GM19395 (cell line): ENCODE data around the gene MYL7.

Experiments
- ATAC-seq: cut with Tn5 transposase; IDR thresholded peaks from one replicate; pipeline ENCODE4 v1.9.1; 2021; ENCODE audit warnings: mild to moderate bottlenecking, moderate library complexity; ENCODE audit not compliant: unreplicated experiment

Gene MYL7

DNA sequence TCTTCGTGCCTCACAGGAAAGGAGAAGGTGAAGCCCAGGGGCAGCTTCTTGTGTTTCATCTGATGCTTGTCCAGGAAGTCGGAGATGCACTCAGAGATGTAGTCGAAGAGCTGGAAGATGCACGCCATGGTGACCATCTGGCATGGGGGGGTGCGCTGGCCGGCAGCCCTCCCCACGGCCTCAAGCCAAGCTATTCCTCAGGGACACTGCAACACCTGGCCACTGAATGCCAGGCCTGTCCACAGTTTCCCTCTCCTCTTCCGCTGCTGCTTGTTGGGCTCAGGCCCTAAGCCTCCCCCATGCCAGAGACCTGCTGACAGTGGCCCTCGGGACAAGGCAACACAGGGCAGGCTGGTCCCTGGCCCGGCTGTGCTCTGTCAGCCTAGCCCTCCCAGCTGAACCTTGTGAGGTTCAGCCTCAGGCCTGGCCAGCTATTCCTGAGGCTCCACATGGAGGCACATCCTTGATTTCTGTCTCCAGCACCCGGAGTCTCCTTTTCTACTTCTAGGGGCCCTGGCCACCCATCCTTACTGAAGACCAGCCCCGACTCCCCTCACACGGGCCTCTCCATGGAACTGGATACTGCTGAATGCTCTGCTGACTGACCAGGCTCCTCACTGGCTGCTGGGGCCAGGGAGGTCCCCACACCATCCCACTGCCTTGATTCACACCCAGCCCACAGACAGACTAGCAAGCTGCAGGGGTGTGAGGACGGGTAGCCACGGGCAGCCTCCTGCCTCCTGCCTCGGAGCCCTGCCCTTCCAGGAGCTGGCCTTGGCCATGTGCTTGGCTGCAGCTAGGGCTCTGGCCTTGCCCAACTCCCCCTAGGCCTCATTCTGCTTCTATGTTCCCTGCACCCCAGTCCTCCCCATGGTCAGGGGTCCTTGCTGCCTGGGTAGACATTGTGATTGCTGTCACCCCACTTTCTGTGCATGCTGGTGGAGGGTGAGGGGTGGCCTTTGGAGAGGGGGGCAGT, 10.1 kb upstream of the MYL7 start:
- ATAC-seq, result no peak

DNA sequence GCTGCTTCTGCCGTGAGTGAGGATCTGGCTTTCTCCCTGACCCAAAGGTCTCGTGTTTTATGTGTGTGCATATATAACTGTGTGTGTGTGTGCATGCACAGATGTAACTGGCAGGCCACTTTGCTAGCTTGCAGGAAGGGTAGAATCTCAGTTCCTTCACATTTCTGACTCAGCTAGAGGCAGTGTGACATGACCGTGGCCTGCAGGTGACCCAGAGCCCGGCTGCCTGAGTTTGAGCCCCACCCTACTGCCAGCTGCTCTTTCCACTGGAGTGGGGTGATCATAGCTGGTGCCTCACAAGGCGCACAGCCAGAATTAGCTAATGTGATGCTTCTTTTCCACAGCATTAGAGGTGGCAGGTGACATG, 9.3 kb upstream of the MYL7 start:
- peak; percentile 69 for ATAC-seq

DNA sequence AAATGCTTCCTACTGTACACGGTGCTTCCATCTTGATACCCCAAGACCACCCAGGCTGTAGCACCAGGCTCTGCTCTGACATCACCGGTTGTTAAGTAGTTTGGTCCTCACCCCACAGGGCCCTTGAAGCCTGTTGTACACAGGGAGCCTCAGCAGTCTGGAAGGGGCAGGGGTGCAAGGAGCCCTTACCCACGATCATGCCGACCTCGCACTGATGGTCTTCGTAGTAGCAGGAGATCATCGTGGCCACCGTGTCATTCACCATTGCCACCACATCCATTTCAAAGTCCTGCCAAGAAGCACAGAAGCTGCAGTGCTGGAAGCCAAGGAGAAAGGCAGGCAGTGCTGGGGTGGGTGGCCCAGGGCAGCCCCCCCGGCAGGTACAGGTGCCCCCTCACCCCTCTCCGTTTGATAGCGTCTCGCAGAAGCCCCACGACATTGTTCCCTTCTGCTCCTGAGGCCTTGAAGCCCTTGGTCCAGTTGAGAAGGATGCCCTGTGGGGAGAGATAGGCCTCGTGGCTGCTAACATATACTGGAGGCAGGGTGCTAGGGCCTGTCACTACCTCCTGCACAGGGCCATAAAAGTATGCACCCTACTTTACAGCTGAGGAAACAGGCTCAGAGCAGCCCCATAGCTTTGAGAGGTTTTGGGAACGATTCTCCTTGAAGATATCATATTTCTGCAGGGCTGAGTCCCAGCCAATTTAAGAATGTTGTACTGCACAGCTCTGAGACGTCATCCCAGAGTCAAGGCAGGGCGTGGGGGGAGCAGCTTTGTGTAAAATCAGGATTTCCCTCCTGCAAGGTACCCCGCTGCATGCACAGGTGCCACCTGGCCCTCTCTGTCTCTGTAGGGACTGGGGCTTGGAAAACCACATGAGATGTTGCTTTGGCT, 8.7 kb upstream of the MYL7 start:
- no peak for ATAC-seq

DNA sequence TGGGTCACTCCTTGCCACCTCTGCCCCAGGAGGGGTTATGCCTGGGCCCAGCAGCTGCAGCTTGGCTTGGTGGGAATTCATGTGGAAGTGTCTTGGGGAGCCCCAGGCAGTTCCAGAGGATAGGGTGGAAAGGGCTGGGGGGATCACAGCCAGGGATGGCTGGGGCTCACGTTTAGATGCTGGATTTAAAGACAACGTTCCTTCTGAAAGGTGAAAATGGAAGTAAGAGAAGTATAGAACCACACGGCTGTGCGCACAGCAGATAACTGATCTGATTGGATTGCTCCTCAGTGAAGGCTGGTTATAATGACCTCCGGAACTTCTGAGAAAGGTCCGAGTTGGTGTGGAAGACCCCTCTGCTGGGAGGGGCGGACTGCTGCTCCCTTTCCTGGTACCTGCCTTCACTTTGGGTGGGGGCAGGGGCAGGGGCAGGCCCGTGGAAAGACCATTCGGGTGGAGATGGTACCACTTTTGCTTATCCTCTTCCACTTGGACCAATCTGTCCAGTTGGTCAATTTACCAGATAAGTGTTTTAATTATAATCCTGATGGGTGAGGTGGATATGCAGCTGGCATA, 7.9 kb upstream of the MYL7 start:
- ATAC-seq, result no peak

DNA sequence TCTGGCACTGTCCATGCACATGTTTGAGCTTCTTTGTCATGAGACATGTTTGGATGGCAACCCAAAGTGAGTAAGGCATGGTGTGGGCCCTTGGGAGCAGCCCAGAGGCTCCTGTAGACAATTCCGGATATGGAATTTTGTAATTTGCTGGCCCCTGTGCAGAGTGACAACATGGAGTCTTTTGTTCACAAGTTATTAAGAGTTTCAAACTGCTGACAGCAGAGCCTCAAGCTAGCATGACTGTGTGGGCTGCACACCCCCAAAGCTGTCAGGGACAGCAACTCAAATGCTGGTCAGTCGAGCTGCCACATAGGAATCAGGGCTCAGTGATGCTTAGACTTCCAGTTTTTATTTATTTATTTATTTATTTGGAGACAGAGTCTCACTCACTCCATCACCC, 7.0 kb upstream of the MYL7 start:
- no peak for ATAC-seq

DNA sequence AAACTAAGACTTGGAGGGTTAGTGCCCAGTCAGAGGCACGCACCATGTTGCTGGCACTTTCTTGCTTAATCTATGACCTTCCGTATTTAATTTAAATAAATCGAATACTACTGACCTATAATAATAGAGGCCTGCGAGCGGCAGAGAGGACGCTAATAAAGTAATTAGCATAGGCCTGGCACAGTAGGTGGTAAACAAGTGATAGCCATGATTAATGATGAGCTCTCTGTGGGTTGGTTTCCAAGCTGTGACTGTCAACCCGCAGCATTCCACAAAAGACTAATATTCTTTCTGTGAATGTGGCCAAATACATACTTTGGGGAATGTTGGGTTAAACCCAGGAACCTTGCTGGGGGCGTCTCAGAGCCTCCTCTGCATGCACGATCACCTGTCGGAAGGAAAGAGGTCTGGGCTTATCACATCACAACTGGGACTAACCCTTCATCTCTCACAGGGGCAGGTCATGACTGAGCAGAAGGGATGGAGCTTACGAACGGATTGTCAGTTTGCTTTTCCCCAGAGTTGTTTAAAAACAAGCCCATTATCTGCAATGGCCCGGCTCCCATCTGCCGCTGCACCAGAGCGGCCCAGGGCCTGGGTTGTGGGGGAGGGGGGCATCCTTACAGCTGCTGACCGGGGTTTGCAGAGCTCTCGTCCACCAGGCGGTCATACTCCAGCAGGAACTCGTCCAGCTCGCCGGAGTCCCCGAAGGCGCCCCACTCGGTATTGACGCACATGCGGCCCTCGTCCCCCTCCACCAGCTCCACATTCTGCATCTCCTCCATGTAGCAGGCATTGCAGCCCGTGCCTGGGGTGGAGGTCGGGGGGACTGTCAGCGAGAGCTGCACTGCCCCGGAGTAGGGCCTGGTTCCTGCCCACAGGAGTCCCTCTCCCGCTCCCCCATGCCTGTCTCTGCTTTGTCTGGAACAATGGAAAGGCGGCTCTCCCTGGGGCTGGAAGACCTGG, 6.2 kb upstream of the MYL7 start:
- no peak for ATAC-seq

DNA sequence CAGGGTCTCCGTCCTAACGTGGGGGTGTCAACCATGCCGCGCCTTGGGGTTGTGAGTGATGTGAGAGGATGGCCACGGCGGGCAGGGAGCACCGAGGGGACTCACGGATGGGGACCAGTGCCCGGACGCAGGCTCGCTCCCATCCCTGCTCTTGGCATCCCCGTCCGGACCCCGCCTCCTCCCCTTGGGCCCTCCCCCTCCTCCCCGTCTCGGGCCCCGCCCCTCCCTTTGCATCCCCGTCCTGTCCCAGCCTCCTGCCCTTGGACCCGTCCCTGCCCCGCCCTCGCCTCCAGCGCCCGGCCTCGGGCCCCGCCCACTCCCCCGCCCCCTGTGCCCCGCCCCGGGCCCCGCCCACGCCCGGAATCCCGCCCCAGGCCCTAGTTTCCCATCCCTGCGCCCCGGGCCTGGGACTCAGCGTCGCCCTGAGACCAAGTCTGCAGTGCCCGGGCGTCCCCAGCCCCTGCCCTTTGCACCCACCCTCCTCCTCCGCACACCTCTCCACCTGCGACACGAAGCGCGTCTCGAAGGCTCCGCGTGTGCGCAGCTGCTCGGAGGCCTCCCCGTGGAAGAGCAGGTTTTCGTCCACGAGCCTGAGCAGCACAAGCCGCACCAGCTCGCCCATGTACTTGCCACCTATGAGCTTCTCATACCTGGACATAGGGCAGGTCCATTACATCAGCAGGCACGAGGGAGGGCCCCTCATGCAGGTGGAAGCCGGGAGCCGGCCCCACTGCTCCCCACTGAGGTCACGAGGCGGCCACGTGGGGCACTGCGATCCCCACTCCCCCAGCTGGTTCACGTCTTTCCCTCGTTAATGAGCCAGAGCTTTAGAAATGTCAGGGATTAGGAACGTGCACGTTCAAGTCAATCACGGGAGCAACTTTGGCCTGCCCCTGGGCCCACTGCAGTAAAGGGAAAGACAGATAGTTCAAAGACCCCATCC, 5.1 kb upstream of the MYL7 start:
- ATAC-seq, result no peak

DNA sequence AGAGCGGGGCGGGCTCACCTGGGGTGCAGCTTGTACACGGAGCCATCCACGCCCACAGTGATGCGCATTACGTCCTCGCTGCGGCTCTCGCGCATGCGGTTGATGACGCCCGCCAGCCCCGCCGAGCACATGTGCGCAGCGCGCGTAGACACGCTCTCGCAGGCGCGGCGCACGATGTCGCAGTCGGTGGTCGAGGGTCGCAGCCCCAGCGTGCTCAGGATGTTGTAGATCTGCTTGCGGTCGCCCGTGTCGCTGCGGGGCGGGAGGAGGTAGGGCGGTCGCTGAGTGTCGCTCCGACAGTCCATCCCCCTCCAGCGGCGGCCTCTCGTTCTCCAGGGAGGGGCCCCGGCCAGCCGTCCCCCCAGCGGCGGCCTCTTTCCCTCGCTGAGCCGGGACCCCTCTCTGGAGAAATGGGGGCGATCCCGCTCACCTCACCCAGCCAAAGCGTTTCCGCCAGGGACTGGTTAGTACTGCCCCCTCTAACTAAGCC, 4.4 kb upstream of the MYL7 start:
- no peak for ATAC-seq

DNA sequence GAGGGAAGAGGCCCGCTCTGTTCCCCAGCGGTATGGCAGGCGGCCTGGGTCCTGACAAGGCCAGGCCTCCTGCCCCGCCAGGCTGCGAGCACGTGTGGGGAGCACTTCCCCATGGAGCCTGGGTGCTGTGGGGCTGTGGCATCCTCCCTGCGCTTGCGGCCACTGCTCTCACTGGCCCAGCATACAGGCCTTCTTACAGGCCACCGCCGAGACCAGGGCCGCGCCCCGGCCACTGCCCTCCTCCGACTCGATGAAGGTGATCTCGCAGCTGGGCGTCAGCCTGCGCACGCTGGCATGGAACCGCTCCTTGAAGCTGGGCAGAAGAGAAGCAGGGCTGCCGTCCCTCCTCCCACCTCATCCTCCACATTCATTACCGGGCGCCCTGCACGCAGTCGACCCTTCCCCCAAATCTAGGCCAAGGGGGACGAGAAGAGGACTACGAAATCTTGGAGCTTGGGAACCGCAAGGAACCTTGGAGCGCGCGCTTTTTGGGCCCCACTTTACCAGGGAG, 3.9 kb upstream of the MYL7 start:
- ATAC-seq, result no peak

DNA sequence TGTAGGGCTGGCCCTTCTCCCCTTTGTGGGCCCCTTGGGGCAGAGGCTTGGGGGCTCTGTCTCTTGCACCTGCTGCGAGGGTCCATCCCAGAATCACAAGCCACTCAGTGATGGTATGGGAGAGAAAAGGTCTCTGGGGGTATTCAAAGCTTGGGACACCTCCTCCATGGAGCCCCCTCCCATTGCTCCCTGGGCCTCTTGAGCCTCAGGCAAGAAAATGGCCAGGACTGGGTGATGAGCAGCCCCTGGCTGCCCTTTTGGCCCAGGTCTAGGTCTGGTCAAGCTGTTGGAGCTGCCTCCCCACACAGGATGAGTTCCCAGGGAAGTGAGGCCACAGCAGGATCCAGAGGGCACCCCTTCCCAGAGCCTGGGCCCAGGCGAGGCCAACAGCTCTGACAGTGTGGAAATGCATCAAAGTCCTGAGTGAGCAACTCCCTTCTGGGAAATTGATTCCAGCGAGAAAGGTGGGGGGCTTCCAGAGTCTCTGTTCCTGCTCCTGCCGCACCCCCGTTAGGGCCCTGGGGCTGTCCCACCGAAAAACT, 3.4 kb upstream of the MYL7 start:
- ATAC-seq, result no peak

DNA sequence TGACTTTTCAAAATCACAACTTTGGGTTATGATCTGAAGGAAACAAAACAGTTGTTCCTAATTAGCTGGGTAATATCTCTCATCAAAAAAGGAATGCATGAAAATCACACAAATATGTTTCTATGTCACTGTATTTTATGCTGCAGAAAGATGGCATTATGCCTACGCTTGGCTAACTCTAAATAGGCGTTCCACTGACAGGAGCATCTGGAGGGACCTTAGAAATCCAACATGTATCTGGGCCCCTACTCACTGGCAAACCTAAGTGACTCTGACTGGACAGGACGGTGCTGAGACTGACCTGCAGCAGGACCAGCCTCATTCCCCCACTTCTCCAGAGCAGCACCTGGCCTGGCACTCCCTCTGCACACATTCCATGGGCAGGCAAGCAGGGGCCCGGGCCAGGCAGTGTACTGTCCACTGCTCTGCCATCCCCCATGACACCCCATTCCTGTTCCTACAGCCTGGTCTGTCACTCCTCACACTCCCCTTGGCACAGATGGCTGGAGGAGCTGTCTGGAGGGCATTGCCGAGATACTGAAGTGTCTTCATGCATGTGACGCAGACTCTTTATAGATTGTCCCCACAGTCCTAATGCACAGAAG, 2.6 kb upstream of the MYL7 start:
- ATAC-seq, result no peak

DNA sequence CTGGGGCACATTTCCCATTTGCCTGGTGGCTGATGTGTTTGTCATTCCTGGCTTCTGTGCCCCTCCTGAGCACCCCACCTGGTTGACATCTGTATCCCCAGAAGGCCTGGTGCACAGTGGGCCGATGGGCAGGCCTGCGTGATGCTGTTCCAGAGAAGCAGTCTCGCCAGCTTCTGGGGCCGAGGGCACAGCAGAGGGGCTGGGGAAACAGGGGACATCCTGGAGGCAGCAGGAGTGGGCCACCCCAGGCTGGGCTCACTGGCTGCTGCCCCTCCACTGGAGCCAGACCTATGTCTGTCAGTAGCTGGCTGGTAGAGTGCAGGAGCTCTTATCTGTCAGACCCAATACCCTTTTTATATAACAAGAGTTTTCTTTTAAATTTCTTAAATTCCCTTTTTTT, 896 bp upstream of the MYL7 start:
- no peak for ATAC-seq

DNA sequence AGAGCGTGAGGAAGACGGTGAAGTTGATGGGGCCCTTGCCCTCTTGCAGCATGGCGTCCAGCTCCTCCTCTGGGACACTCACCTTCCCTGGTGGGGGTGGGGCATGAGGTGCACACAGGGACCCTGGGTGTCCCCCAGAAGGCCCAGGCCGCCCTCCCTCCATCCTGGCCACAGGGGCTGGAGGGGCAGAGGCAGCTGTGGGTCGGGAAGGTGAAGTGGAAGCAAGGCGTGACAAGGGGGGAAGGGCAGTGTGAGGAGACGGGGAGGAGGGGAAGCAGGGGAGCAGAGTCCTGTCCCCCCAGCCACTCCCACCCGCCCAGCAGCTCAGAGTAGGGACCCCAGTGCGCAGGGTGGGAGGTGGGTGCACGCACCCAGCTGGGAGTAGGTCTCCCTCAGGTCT, 791 bp downstream of the MYL7 start:
- ATAC-seq, result no peak

DNA sequence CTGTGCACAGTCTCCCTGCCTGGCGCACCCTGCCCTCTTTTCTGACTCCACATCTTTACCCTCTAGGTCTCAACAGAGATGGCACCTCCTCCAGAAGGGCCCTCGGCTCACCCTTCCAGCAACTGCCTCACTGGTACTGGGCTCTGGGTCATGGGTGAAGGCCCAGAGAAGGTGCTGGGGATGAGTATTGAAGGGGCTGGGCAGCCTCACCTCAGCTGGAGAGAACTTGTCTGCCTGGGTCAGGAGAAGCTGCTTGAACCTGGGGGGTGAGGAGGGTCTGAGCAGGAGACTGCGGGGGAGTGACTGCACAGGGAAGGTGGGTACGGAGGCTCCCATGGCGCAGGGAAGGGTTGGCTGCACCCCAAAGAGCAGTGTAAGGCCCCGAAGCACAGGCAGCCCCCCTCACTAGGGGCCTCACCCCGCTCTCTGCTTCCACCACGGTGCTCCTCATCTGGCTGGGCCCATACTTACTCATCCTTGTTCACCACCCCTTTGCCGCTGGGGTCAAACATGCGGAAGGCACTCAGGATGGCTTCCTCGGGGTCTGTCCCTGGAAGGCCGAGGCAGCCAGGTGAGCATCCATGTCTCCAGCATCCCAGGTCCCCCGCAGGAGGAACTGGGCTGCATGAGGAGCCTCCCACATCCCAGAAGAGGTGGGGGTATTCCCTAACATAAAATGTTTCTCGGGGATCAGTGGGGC, 1.7 kb downstream of the MYL7 start:
- ATAC-seq, result no peak

DNA sequence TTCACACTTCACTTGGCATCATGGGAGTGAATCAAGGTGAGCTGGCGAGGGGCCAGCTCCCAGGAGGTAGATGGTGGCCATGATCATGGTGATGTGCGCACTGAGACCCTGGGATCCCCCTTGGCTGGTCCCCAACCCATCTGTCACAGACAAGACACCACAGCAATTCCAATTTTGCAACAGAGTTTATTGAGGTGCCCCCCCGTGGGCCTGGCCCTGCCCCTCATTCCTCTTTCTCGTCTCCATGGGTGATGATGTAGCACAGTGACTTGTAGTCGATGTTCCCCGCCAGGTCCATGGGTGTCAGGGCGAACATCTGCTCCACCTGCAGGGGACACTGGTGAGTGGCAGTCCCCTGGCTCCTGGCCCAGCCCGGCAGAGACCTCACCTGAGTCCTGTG, 2.4 kb downstream of the MYL7 start:
- no peak for ATAC-seq

DNA sequence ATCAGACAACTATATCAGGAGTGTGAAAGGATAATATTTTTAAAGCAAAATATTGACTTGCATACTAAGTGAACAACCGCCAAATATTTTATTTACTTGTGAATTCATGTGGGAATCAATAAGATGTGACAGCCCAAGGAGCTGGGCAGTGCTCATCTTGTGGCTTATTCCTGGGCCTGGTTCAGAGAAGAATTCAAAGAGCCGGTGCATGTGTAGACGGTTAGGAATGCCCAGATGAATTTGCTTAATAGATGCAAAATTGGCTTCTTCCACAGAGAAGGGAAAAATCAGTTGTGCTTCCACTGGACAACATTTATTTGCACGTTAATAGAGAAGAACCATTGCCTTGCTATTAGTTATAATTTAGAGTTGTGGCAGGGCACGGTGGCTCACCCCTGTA, 4.4 kb downstream of the MYL7 start:
- no peak for ATAC-seq

DNA sequence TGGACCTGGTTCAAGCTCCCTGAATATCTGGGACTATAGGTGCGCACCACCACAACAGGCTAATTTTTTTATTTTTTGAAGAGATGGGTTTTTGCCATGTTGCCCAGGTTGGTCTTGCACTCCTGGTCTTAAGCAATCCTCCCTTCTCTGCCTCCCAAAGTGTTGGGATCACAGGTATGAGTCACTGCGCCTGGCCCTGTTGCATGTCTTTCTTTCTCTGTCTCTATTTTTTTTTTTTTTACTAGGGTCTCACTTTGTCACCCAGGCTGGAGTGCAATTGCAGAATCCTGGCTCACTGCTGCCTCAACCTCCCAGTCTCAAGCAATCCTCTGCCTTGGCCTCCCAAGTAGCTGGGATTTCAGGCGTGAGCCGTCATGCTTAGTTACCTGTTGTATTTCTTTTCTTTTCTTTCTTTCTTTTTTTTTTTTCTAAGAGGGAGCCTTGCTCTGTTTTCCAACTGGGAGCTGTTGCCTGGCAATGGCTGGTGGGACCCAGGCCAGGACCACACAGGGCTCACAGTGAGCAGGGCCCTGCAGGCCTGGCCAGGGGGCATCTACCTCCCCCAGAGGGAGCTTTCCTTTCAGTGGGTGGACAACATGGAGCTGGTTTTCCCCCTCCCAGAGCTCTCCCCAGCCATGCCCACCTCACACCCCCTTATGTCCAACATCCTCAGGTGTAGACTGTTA, 6.0 kb downstream of the MYL7 start:
- ATAC-seq, result no peak
